AG10803 (cell line): Measurements from ENCODE around the gene TRIM8.

Experiments used
- DNase-seq: peaks from one replicate; pipeline ENCODE4 v3.0.0; 2010; ENCODE audit warnings: low read depth
- H3K4me3 ChIP-seq: 2 replicates; pipeline ENCODE4 v1.5.1; 2011; ENCODE audit warnings: mild to moderate bottlenecking, low read length, control low read depth
- CTCF ChIP-seq: conservative IDR thresholded peaks from 2 replicates; pipeline ENCODE4 v1.5.1; 2011; ENCODE audit warnings: mild to moderate bottlenecking, low read length, control low read depth, inconsistent platforms

The TRIM8 gene

GRCh38 chr10:102608487-102608886 lies 35.8 kb upstream of the TRIM8 start:
- DNase-seq, result no peak
- no peak for TF ChIP-seq CTCF
- no peak overlapping the region for H3K4me3 ChIP-seq

GRCh38 chr10:102610441-102610887 lies 33.8 kb upstream of the TRIM8 start:
- TF ChIP-seq CTCF, result no peak
- DNase-seq, result no peak

GRCh38 chr10:102611514-102612087 lies 32.7 kb upstream of the TRIM8 start:
- H3K4me3 ChIP-seq, result no peak overlapping the region
- DNase-seq, result no peak
- no peak for TF ChIP-seq CTCF

More at GRCh38 chr10:102610441-102610887, 33.8 kb upstream of the TRIM8 start:
- no peak overlapping the region for H3K4me3 ChIP-seq

- TF ChIP-seq CTCF, result no peak
- H3K4me3 ChIP-seq, result no peak overlapping the region
- DNase-seq, result no peak
Observed at GRCh38 chr10:102612964-102613275, 31.4 kb upstream of the TRIM8 start.

GRCh38 chr10:102613286-102613685 lies 31.0 kb upstream of the TRIM8 start:
- TF ChIP-seq CTCF, result no peak
- H3K4me3 ChIP-seq, result no peak overlapping the region
- DNase-seq, result no peak

GRCh38 chr10:102613785-102614184 lies 30.5 kb upstream of the TRIM8 start:
- no peak for TF ChIP-seq CTCF
- no peak for DNase-seq
- H3K4me3 ChIP-seq, result no peak overlapping the region

- H3K4me3 ChIP-seq, result no peak overlapping the region
- TF ChIP-seq CTCF, result no peak
- DNase-seq, result no peak
Observed at GRCh38 chr10:102614888-102615287, 29.4 kb upstream of the TRIM8 start.
